Activated CD4-positive, alpha-beta T cell treated with anti-CD3 and anti-CD28 coated beads, Interleukin-2, amount 10 ng/mL, durations not matched to agents 7 days and 5 days (primary cell): ENCODE data around the gene B4GALT2. TPM values are rescaled to one million over a fixed set of nuclear protein-coding genes. Genes with fewer than 3 reads are reported as not detected.
A peak's percentile ranks its signal among the peaks of the same experiment; 100 is the strongest.

ENCODE experiments used
- CTCF ChIA-PET: fragments of 350-600 bp; sonication (Branson Sonifier 250); formaldehyde crosslinking; loops from one replicate; lab custom pipeline; 2021; ENCODE audit warnings: antibody characterized with exemption; lab: Charles Lee
- POLR2A ChIA-PET: fragments of 350-600 bp; sonication (Branson Sonifier 250); formaldehyde crosslinking; loops from one replicate; lab custom pipeline; 2021; ENCODE audit warnings: antibody characterized with exemption; lab: Charles Lee
- DNase-seq: peaks from one replicate; pipeline ENCODE4 v3.0.0-alpha.2; 2020
- H3K27ac Mint-ChIP-seq: one replicate; pipeline ENCODE4 v1.8.0; 2021; ENCODE audit warnings: mild to moderate bottlenecking, moderate library complexity, mixed read lengths
- H3K27me3 Mint-ChIP-seq: one replicate; pipeline ENCODE4 v1.8.0; 2021; ENCODE audit warnings: mixed read lengths
- H3K36me3 Mint-ChIP-seq: one replicate; pipeline ENCODE4 v1.8.0; 2021; ENCODE audit warnings: low read depth, mixed read lengths
- H3K4me1 Mint-ChIP-seq: one replicate; pipeline ENCODE4 v1.8.0; 2021; ENCODE audit warnings: mixed read lengths
- H3K4me3 Mint-ChIP-seq: one replicate; pipeline ENCODE4 v1.8.0; 2021; ENCODE audit warnings: mild to moderate bottlenecking, moderate library complexity, mixed read lengths
- H3K9me3 Mint-ChIP-seq: one replicate; pipeline ENCODE4 v1.8.0; 2021; ENCODE audit warnings: mixed read lengths
- total RNA-seq, 2 experiments: library from RNA; stranded (reverse); gene quantifications; one replicate each; pipeline ENCODE4 v1.2.3, GENCODE V29; 2021

Gene B4GALT2
- total RNA-seq, 2 experiments from 2014 or later = 8.0 to 9.3 TPM

DNA sequence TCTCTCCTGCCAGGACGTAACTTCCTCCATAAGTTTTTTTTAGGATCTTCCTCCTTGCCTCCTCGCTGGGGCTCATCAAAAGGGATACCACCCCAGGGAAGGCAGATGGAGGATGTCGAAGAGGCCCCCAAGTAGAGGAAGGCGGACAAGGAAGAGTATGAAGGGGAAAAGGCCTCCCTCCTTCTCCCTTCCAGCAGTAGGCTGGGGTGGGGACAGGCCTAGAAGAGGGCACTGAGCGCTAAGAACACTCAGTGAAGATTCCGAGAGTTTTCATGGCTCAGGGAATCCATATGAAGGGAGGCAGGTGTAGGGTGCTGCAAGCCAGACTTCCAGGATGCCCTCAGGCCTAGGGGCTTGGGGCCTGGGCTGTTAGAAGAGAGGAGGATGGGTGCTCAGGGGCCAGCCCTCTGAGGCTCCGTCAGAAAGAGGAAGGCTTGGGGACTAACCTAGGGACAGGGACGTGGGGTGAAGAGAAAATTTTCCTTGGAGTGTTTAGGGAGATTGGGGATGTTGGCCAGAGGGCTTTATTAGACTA is 54.1 kb downstream of the B4GALT2 start:
- peaks cover 1% of the 10 kb centered on the region for H3K27me3 Mint-ChIP-seq
- H3K4me3 Mint-ChIP-seq = no peak overlapping the region
- H3K9me3 Mint-ChIP-seq = no peaks in the 10 kb centered on the region
- peaks cover 34% of the 10 kb centered on the region for H3K4me1 Mint-ChIP-seq
- DNase-seq = no peak
- CTCF ChIA-PET = interaction anchor here (1.3 kb wide), 1 partner anchor 10 kb away, joined by 3 read pairs; no protein-coding TSS in a partner anchor
- no peaks in the 10 kb centered on the region for H3K36me3 Mint-ChIP-seq
- peak overlapping the region; percentile 3 for H3K27ac Mint-ChIP-seq
- POLR2A ChIA-PET = no interaction called here

DNA sequence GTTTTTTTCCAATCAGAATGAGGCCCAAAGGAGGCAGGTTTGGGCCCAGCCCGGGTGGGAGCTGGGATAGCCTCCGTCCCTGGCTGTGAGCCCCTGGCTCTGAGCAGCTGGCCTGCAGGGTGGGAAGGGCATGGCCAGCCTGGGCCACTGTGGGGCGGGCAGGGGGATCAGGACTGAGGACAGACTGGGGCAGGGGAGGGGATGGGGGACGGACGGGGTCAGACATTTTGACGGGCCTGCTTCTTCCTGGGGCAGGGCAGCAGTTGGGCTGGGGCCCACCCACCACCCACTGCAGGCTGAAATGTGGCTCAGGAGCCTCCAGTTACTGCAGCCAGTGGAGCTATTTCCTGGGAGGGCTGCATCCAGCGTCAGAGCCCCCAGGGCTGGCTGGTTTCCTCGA is 54.7 kb downstream of the B4GALT2 start:
- H3K4me3 Mint-ChIP-seq = no peak overlapping the region
- POLR2A ChIA-PET = no interaction called here
- CTCF ChIA-PET = interaction anchor here (0.6 to 2.6 kb wide), 5 partner anchors 11 to 516 kb away, joined by 3 to 7 read pairs (median 3); no protein-coding TSS in a partner anchor
- H3K27me3 Mint-ChIP-seq = peaks cover 1% of the 10 kb centered on the region
- H3K27ac Mint-ChIP-seq = no peak overlapping the region
- DNase-seq = no peak
- H3K9me3 Mint-ChIP-seq = no peaks in the 10 kb centered on the region
- no peaks in the 10 kb centered on the region for H3K36me3 Mint-ChIP-seq
- H3K4me1 Mint-ChIP-seq = peaks cover 30% of the 10 kb centered on the region

DNA sequence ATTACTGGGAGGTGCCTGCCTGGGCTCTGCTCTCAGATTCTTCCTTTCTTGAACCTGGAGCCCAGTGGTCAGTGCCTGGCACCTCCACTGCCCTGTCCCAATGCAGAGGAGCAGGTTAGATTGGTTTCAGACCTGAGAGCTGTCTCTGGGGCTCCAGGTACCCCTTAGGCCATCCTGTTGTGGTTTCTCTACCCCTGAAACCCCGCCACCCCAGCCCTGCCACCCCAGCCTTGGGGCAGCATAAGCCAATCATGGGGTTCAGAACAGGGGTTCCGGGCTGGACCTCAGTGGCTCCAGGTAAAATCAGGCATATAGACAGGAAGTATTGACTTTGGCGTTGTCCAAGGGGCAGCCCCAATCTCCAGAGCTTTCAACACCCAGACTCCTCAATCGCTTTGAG is 55.4 kb downstream of the B4GALT2 start:
- Mint-ChIP-seq H3K27me3 (peaks cover 1% of the 10 kb centered on the region), H3K4me1 (peaks cover 23% of the 10 kb centered on the region), H3K9me3 (no peaks in the 10 kb centered on the region), H3K4me3 (no peak overlapping the region), H3K27ac (no peak overlapping the region), H3K36me3 (no peaks in the 10 kb centered on the region)
- ChIA-PET CTCF (interaction anchor here (0.9 to 2.8 kb wide), 6 partner anchors 11 to 100 kb away, joined by 3 to 19 read pairs (median 4); no protein-coding TSS in a partner anchor), POLR2A (no interaction called here)
- DNase-seq = no peak

DNA sequence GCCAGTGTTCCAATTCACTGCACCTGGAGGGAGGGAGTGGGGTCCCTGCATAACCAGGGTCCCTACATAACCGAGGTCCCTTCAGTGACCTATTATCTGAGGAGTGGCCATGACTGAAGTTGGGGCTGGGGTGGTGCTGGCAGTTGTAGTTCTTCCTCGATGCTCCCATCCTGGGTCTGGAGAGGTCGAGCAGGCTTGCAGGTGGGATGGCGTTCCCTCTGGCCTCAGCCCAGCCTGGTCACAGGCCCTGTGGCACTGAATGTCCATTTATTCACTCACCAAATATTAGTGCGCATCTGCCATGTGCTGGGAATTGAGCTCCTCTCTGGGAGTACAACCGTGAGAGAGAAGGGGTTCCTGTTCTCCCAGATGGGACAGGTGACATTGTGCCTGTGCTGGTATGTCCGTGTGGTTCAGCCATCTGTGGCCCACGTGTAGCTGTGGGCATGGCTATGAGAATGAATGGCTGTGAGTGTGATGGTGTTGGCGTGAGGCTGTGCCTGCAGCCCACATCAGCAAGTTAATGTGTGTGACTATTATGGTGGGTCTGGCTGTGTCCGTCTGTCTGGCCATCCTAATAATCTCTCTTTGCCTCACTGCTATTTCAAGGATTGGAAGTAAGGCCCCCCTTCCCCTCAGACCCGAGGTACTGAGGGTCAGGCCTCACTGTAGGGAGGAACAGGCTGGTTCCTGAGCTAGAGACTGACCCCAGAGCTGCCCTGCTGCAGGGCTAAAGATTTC is 56.1 kb downstream of the B4GALT2 start:
- Mint-ChIP-seq H3K4me3 (no peak overlapping the region), H3K9me3 (no peaks in the 10 kb centered on the region), H3K27ac (no peak overlapping the region), H3K27me3 (peaks cover 4% of the 10 kb centered on the region), H3K36me3 (no peaks in the 10 kb centered on the region), H3K4me1 (peaks cover 19% of the 10 kb centered on the region)
- POLR2A ChIA-PET = no interaction called here
- CTCF ChIA-PET = interaction anchor here (0.9 to 3.2 kb wide), 9 partner anchors 11 to 81 kb away, joined by 3 to 23 read pairs (median 6); no protein-coding TSS in a partner anchor
- DNase-seq = no peak

DNA sequence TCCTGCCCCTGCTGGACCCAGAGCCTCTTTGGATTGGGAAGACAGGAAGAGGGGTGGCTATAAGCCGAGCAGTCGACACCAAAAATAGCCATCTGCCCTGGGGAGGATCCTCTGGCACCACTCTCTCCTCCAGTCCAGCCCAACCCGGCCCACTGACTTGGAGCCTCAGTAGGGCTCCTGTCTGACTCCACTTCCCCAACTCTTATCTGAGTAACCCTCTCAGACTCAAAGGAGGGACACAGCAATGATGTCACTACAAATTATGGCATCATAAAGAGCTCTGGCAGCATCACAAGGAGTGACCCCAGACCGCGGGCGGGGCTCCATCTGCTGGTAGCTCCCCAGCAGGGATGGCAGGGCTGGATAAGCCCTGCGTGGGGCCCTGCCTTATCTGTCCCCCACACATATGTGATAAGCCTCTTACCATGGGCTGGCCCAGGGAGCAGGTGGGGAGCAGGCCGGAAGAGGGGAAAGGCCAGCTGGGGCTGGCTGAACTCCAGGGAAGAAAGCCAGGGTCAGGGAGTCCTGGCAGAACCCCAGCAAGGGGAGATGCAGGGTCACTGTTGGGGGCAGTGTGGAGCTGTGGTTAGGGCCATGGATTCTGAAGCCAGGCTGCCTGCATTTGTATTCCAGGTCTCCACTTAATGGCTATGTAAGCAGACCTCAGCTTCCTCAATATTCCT is 56.9 kb downstream of the B4GALT2 start:
- Mint-ChIP-seq H3K27ac (no peak overlapping the region), H3K4me1 (peaks cover 19% of the 10 kb centered on the region), H3K9me3 (no peaks in the 10 kb centered on the region), H3K4me3 (no peak overlapping the region), H3K27me3 (peaks cover 4% of the 10 kb centered on the region), H3K36me3 (no peaks in the 10 kb centered on the region)
- DNase-seq = no peak
- CTCF ChIA-PET = interaction anchor here (0.8 to 3.2 kb wide), 13 partner anchors 9 to 105 kb away, joined by 3 to 23 read pairs (median 5); no protein-coding TSS in a partner anchor
- POLR2A ChIA-PET = no interaction called here

DNA sequence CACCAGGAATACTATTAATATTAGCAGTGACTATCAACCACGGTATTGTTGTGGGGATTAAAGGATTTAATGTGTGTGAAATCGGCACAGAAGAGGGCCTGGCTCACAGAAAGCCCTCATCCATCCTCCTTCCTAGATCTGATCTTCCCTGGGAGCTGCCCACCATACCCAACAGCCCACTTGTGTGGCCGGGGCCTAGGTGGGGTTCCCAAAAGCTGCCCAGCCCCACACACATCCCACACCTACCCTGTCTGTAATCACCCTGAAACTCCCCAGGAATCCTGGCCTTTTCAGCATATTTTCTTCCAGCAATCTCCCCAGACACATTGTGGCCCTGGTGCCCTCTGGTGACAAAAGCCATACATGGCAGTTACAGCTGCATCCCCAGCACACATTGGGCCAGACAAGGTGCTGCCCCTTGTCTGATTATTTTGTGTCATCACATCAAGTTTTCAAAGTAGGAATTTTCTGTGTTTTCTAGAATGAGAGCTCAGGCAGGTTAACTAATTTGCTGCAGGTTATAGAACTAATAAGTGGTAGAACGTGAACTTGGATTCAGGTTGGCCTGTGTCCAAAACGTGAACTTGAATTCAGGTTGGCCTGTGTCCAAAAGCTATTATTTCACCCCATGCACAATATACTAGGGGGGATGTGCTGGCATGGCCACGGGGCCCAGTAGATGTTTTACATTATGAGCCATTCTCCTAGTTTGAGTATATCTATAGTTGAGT is 57.6 kb downstream of the B4GALT2 start:
- H3K27ac Mint-ChIP-seq = no peak overlapping the region
- H3K36me3 Mint-ChIP-seq = no peaks in the 10 kb centered on the region
- peaks cover 3% of the 10 kb centered on the region for H3K27me3 Mint-ChIP-seq
- no peaks in the 10 kb centered on the region for H3K9me3 Mint-ChIP-seq
- ChIA-PET POLR2A (no interaction called here), CTCF (interaction anchor here (0.6 to 3.2 kb wide), 15 partner anchors 10 to 716 kb away, joined by 3 to 23 read pairs (median 5); no protein-coding TSS in a partner anchor)
- H3K4me3 Mint-ChIP-seq = no peak overlapping the region
- H3K4me1 Mint-ChIP-seq = peaks cover 12% of the 10 kb centered on the region
- DNase-seq = peak; percentile 78

DNA sequence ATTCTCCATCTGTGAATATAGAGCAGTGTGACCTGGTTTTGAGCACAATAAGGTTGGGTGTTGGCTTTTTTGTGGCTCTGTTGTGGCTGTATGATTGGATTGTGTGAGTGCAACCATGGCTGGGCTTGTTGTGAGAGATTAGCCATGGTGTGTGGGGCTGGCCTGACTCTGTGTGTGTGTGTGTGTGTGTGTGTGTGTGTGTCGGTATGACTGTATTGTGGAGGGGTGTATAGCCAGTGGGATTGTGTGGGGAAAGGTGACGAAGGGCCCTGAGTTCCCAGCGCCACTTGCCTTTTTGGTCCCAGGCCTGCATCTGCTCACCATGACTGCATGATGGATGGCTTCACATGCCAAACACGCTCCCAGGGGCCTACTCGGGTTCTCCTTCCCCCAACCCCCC is 58.1 kb downstream of the B4GALT2 start:
- H3K27me3 Mint-ChIP-seq = peaks cover 3% of the 10 kb centered on the region
- no peaks in the 10 kb centered on the region for H3K9me3 Mint-ChIP-seq
- POLR2A ChIA-PET = no interaction called here
- H3K27ac Mint-ChIP-seq = no peak overlapping the region
- H3K36me3 Mint-ChIP-seq = no peaks in the 10 kb centered on the region
- DNase-seq = no peak
- peaks cover 8% of the 10 kb centered on the region for H3K4me1 Mint-ChIP-seq
- CTCF ChIA-PET = interaction anchor here (0.6 to 3.2 kb wide), 11 partner anchors 10 to 716 kb away, joined by 3 to 23 read pairs (median 6); no protein-coding TSS in a partner anchor
- H3K4me3 Mint-ChIP-seq = no peak overlapping the region

DNA sequence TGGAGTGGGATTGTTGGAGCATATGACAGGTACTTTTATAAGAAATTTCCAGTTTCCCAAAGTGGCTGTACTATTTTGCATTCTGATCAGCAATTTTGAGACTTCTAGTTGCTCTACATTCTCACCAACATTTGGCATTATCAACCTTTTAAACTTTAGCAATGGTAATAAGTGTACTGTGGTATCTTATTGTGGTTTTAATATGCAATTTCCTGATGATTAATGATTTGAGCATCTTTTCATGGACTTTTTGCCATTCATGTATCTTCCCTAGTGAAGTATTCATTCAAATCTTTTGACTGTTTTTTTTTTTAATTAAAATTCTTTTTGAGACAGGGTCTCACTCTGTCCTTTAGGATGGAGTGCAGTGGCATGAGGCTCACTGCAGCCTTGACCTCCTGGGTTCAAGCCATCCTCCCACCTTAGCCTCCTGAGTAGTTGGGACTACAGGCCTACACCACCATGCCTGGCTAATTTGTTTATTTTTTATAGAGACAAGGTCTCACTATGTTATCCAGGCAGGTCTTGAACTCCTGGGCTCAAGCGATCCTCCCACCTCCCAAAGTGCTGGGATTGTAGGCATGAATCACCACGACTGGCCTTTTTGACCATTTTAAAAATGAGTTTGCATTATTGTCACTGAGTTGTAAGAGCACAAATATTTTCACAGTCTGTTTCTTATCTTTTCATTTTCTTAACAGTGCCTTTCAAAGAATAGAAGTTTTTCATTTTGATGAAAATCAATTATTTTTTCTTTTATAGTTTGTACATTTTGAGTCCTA is 60.1 kb downstream of the B4GALT2 start:
- Mint-ChIP-seq H3K9me3 (no peaks in the 10 kb centered on the region), H3K4me3 (no peak overlapping the region), H3K4me1 (no peaks in the 10 kb centered on the region), H3K27ac (no peak overlapping the region), H3K27me3 (peaks cover 3% of the 10 kb centered on the region), H3K36me3 (no peaks in the 10 kb centered on the region)
- DNase-seq = no peak
- CTCF ChIA-PET = interaction anchor here (0.9 kb wide), 1 partner anchor 11 kb away, joined by 5 read pairs; no protein-coding TSS in a partner anchor
- POLR2A ChIA-PET = no interaction called here

DNA sequence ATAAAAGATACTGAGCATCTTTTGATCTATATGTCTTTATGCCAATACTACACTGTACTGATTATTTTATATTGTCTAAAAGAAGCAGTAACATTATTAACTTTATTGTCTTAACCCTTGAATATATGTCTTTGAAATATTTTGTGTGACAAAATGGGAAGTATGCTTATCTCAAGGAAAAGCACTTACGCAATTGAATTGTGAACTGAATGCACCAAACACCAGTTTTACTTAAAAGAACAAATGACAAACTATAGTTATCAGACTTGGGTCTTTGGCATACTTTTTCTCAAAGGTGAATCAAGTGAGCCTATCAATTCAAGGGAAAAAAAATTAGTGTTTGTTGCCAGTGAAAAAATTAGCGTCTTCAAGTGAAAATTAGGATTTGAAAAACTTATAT is 61.4 kb downstream of the B4GALT2 start:
- no peaks in the 10 kb centered on the region for H3K9me3 Mint-ChIP-seq
- H3K27ac Mint-ChIP-seq = no peak overlapping the region
- H3K4me3 Mint-ChIP-seq = no peak overlapping the region
- DNase-seq = no peak
- H3K4me1 Mint-ChIP-seq = no peaks in the 10 kb centered on the region
- CTCF ChIA-PET = interaction anchor here (1.2 kb wide), 1 partner anchor 35 kb away, joined by 4 read pairs; no protein-coding TSS in a partner anchor
- H3K36me3 Mint-ChIP-seq = no peaks in the 10 kb centered on the region
- peaks cover 3% of the 10 kb centered on the region for H3K27me3 Mint-ChIP-seq
- POLR2A ChIA-PET = no interaction called here
